AG10803 (cell line): ENCODE measurements around the gene RPL37A.

Experiments used
- DNase-seq: peaks from one replicate; pipeline ENCODE4 v3.0.0; 2010; ENCODE audit warnings: low read depth
- H3K4me3 ChIP-seq: 2 replicates; pipeline ENCODE4 v1.5.1; 2011; ENCODE audit warnings: mild to moderate bottlenecking, low read length, control low read depth
- TF ChIP-seq, protein P1 (sequence below): conservative IDR thresholded peaks from 2 replicates; pipeline ENCODE4 v1.5.1; 2011; ENCODE audit warnings: mild to moderate bottlenecking, low read length, control low read depth, inconsistent platforms

RPL37A gene

DNA sequence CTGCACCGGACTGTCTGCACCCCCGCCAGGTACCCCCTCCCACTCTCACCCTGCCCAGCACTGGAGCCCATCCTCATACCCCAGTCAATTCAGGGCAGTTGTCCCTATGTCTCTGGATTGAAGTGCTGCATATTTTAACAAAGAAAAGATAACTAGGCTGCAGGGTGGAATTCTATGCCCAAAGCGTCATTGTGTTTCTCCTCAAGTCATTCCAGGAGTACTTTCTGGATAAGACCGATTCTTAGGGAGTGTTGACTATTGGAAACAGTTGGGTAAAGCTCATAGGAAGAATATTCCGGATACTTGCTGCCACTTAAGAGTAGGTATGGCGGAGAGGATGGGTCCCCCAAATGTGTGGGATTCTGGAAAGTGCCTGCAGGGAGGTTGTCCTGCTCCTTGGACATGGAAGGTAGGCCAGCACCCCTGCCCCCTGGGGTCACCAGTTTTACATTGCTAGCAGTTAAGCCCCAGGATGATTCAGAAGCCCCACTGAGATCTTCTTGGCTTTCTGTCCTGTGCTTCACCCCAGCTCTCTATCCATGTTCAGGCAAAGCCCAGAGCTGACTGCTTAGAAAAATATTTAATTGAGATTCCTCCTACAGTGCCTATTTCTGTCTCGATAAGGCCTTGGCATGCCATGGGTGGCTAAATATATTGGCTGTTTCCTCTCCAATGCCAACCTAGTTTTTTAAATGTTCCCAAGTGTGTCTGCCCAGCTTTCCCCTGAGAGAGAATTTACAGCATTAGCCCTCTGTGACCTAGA, 48.2 kb downstream of the RPL37A start:
- DNase-seq: peak; percentile 70
- no peak overlapping the region for H3K4me3 ChIP-seq
- TF ChIP-seq, protein P1, sequence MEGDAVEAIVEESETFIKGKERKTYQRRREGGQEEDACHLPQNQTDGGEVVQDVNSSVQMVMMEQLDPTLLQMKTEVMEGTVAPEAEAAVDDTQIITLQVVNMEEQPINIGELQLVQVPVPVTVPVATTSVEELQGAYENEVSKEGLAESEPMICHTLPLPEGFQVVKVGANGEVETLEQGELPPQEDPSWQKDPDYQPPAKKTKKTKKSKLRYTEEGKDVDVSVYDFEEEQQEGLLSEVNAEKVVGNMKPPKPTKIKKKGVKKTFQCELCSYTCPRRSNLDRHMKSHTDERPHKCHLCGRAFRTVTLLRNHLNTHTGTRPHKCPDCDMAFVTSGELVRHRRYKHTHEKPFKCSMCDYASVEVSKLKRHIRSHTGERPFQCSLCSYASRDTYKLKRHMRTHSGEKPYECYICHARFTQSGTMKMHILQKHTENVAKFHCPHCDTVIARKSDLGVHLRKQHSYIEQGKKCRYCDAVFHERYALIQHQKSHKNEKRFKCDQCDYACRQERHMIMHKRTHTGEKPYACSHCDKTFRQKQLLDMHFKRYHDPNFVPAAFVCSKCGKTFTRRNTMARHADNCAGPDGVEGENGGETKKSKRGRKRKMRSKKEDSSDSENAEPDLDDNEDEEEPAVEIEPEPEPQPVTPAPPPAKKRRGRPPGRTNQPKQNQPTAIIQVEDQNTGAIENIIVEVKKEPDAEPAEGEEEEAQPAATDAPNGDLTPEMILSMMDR: no peak

DNA sequence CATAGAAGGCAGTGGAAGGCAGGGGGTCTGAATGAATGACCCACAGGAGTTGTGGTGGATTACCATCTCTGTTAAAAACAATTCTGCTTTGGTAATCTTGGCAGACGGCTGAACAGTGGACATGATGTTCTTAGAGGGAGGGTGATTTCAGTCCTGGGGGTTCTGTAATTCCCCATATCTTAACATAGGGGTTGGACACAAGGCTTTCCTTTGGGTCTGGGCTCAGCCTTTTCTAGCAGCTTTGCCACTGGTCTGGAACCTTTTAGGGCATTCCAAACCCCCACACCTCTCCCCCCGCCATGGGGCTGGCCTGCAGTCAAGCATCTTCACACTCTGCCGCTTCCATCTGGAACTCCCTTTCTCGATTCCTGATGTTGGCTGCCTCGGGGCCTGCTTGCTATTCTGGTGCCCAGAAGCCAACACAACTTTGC, 50.3 kb downstream of the RPL37A start:
- TF ChIP-seq, protein P1: no peak
- H3K4me3 ChIP-seq: no peak overlapping the region
- DNase-seq: peak; percentile 68

DNA sequence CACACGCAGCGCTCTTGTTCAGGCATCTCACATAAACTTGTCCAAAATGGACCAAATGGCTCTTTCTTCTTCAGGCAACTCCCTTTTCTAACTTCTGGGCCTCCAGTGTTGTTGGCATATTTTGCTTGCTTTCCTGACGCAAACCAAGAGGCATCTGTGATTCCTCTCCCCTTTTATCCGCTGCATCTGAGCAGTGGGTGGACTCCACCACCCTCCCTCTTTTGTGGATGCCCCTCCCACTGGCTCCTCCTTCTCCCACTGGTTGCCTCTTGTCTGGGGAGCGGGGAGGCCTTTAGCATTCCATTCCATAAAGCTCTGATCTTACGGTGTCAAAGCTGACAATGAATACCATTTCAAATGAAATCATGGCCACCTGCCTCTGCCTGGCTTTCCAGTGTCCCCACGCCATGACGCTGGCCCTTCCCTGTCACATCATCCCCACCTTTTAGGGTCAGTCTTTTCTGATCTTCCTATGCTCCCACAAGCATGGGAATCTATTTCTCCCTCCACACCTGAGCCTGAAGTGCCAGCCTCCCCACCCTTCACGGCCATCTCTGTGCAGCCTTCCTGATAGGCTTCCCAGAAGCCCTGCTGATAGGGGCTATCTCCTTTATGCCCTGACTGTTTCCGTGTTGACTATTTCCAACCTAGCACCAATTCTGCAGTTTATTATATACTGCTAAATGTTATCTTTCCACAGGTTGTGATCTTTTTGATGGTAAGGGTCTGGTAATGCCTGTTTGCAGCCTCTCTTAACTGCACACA, 51.5 kb downstream of the RPL37A start:
- TF ChIP-seq, protein P1: no peak
- H3K4me3 ChIP-seq: no peak overlapping the region
- DNase-seq: no peak

DNA sequence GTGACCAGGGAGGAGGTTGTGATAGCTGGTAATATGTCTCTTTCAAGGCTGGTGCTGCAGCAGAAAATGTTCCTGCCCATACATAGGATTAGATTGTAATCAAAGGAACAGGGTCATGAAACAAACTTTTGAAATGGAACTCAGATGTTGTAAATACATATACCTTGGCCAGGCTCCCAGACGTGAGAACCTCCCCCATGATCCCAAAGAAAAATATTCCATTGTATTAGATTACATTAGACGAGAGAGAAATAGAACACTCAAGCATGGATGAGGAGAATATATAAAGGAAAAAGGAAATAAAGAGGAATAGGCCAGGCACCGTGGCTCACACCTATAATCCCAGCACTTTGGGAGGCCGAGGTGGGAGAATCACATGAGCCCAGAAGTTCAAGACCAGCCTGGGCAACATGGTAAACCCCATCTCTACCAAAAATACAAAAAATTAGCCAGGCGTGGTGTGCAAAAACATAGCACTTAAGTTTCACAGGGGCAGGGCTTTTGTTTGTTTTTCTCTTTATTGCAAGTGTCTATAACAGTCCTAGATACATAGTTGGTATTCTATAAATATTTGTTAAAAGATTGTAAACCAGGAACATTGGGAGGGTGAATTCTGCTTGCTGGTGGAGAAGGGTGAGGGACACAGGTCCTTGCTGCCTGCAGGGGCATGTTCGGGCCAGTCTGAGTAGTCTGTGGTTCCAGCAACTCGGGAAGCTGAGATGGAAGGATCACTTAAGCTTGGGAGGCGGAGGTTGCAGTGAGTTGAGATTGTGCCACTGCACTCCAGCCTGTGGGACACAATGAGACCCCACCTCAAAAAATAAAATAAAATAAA, 52.8 kb downstream of the RPL37A start:
- no peak overlapping the region for H3K4me3 ChIP-seq
- TF ChIP-seq, protein P1: no peak
- no peak for DNase-seq

DNA sequence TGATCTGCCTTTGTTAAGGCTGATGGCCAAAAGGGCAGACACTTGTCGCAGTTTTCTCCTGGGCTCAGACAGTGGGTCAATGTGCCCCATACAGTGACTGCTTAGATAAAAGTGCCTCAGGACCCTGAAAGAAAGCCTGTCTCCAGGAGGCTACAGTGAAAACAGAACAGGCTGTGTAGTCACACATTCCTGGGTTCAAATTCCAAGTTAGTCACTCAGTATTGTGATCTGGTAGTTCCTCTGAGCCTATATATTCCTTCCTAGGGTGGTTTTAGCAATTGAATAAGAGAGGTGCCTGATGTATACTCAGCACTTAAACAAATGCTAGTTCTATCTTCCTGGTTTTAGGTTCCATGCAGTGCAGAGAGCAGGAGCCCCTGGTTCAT, 54.4 kb downstream of the RPL37A start:
- no peak overlapping the region for H3K4me3 ChIP-seq
- TF ChIP-seq, protein P1: no peak
- DNase-seq: no peak
